ENCODE data around the gene KRTAP5-1. TPM values are rescaled to one million over a fixed set of nuclear protein-coding genes. Genes with fewer than 3 reads are reported as not detected.

The KRTAP5-1 gene
- total RNA-seq, 2 donors from 2014 or later, result not detected

GRCh38 chr11:1567052-1567720 is 17.9 kb downstream of the KRTAP5-1 start:
- Mint-ChIP-seq H3K9me3 (no peaks in the 10 kb centered on the region), H3K4me1 (ENCODE audit: low read depth) (no peaks in the 10 kb centered on the region), H3K4me3 (no peak overlapping the region), H3K27me3 (ENCODE audit: low read depth) (no peaks in the 10 kb centered on the region), H3K36me3 (ENCODE audit: insufficient read depth in 2 of 2) (no peaks in the 10 kb centered on the region), H3K27ac (no peak overlapping the region)
- ATAC-seq (replicated peaks in 1 of 2) (no peak), DNase-seq (no peak)

DNA sequence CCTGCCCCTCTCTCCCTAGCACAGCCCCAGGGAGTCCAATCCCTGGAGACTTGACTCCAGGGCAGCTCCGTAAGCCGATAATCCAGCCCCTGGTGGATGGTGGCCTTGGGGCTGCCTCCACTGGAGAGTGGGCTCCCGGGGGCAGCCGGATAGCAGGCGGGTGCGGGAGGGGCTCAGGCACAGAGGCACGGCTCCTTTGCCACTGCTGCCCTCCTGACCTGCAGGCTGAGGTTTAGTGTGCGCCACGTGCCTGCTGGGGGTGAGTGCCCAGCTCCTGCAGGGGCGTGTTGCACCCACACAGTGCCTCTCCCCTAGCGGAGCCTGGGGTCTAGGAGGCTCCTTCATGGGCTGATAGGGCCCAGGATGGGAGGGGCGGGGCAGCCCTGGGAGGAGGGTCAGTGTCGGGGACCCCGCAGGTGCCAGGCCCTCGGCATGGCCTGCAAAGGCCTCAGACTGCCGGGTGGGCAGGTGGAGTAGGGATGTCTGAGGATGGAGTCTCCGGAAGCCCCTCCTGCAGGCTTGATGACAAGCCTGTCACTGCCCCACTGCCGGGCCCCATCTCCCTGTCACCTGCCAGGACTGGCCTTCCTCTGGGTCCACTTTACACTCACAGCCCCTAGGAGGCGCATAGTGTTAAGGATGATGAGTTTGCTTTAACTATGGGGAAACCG is 18.6 kb downstream of the KRTAP5-1 start:
- no peaks in the 10 kb centered on the region for H3K9me3 Mint-ChIP-seq
- no peak overlapping the region for H3K27ac Mint-ChIP-seq
- DNase-seq (no peak), ATAC-seq (replicated peaks in 1 of 2) (no peak)
- H3K4me3 Mint-ChIP-seq, result no peak overlapping the region
- no peaks in the 10 kb centered on the region for H3K4me1 Mint-ChIP-seq (ENCODE audit: low read depth)
- H3K27me3 Mint-ChIP-seq (ENCODE audit: low read depth), result no peaks in the 10 kb centered on the region
- no peaks in the 10 kb centered on the region for H3K36me3 Mint-ChIP-seq (ENCODE audit: insufficient read depth in 2 of 2)

- Mint-ChIP-seq H3K36me3 (ENCODE audit: insufficient read depth in 2 of 2) (no peaks in the 10 kb centered on the region), H3K4me3 (no peak overlapping the region), H3K27me3 (ENCODE audit: low read depth) (no peaks in the 10 kb centered on the region), H3K27ac (no peak overlapping the region), H3K4me1 (ENCODE audit: low read depth) (no peaks in the 10 kb centered on the region), H3K9me3 (no peaks in the 10 kb centered on the region)
- DNase-seq, result no peak
- no peak for ATAC-seq (replicated peaks in 1 of 2)
Observed at GRCh38 chr11:1565904-1566247, 19.2 kb downstream of the KRTAP5-1 start.

GRCh38 chr11:1565173-1565903 is 19.7 kb downstream of the KRTAP5-1 start:
- Mint-ChIP-seq H3K36me3 (ENCODE audit: insufficient read depth in 2 of 2) (no peaks in the 10 kb centered on the region), H3K9me3 (no peaks in the 10 kb centered on the region), H3K4me3 (no peak overlapping the region), H3K4me1 (ENCODE audit: low read depth) (no peaks in the 10 kb centered on the region), H3K27ac (no peak overlapping the region), H3K27me3 (ENCODE audit: low read depth) (no peaks in the 10 kb centered on the region)
- DNase-seq (no peak), ATAC-seq (replicated peaks in 1 of 2) (no peak)

GRCh38 chr11:1564535-1565172 is 20.4 kb downstream of the KRTAP5-1 start:
- H3K36me3 Mint-ChIP-seq (ENCODE audit: insufficient read depth in 2 of 2), result no peaks in the 10 kb centered on the region
- no peaks in the 10 kb centered on the region for H3K4me1 Mint-ChIP-seq (ENCODE audit: low read depth)
- no peak for DNase-seq
- H3K27ac Mint-ChIP-seq, result no peak overlapping the region
- no peaks in the 10 kb centered on the region for H3K27me3 Mint-ChIP-seq (ENCODE audit: low read depth)
- H3K9me3 Mint-ChIP-seq, result no peaks in the 10 kb centered on the region
- H3K4me3 Mint-ChIP-seq, result no peak overlapping the region
- ATAC-seq (replicated peaks in 1 of 2), result no peak

DNA sequence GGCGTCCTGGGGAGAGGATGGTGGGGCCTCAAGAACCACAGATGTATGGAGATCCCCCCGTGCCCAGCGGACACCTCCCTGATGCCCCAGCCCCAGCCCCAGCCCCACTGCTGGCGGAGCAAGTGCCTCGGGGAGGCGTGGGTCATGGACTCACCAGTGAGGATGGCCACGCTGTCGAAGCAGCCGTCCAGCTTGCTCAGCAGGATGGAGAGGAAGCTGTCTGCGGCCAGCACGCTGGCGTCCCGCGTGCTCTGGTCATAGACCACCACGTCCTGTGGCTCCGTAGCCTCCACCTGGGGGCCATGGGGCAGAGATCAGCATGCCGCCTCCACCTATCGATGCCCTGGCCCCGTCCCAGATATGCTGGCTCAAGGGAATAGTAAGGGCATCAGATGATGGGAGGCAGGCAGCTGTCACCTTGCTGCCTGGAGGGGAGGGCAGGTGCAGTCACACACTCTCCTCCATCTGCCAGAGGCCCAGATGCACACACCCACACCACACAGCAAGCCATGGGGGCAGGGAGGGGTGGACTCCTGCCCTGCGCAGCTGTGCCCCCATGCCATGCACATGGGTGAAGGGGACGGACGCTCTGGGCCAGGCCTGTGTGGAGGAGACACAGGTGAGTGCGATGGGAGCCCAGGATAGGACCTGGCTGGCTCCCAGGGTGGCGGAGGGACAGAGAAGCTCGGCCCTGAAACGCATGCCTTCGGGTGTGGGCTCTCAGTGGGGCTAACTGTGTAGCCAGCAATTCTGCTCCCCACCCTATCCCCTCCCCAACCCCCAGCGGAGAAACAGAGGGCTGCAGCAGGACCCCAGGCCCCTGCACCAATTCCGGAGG is 21.2 kb downstream of the KRTAP5-1 start:
- ATAC-seq (replicated peaks in 1 of 2) (no peak), DNase-seq (no peak)
- Mint-ChIP-seq H3K4me3 (no peak overlapping the region), H3K27ac (no peak overlapping the region), H3K36me3 (ENCODE audit: insufficient read depth in 2 of 2) (no peaks in the 10 kb centered on the region), H3K4me1 (ENCODE audit: low read depth) (no peaks in the 10 kb centered on the region), H3K27me3 (ENCODE audit: low read depth) (no peaks in the 10 kb centered on the region), H3K9me3 (no peaks in the 10 kb centered on the region)

GRCh38 chr11:1563149-1563638 is 21.9 kb downstream of the KRTAP5-1 start:
- Mint-ChIP-seq H3K36me3 (ENCODE audit: insufficient read depth in 2 of 2) (no peaks in the 10 kb centered on the region), H3K4me1 (ENCODE audit: low read depth) (no peaks in the 10 kb centered on the region), H3K27ac (no peak overlapping the region), H3K27me3 (ENCODE audit: low read depth) (no peaks in the 10 kb centered on the region), H3K4me3 (no peak overlapping the region), H3K9me3 (no peaks in the 10 kb centered on the region)
- DNase-seq (no peak), ATAC-seq (replicated peaks in 1 of 2) (no peak)

DNA sequence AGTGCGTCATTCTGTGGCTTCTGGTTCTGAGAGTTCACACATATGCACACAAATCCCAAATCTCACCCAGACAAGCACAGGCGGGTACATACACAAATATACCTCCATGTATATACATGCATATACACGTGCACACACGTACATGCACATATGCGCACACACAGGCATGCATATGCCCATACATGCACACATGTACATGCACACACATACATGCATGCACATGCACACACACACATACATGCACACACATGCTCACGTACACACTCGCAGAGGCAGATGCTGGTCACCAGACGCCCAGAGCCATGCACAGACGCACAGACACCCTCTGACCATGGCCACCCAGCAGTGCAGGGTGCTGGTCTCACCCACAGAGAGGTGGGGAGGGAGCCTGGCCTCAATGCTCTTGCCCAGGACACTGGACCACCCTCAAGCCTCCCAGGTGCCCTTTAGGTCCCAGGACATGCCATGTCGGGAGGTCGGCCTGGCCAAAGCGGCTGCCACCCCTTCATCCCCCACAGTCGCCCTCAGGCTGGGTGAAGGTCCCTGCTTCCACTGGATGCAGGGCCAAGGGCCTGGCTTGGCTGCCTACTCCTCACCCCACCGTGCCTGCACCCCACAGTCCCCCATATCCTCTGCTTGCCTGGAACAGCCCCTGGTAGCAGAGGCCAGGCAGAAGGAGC is 22.5 kb downstream of the KRTAP5-1 start:
- Mint-ChIP-seq H3K27me3 (ENCODE audit: low read depth) (no peaks in the 10 kb centered on the region), H3K27ac (no peak overlapping the region)

GRCh38 chr11:1561955-1562354 is 23.1 kb downstream of the KRTAP5-1 start:
- H3K9me3 Mint-ChIP-seq, result no peaks in the 10 kb centered on the region
- DNase-seq (no peak), ATAC-seq (replicated peaks in 1 of 2) (no peak)
- H3K4me1 Mint-ChIP-seq (ENCODE audit: low read depth), result no peaks in the 10 kb centered on the region
- H3K27me3 Mint-ChIP-seq (ENCODE audit: low read depth), result no peaks in the 10 kb centered on the region
- H3K27ac Mint-ChIP-seq, result no peak overlapping the region
- no peak overlapping the region for H3K4me3 Mint-ChIP-seq
- H3K36me3 Mint-ChIP-seq (ENCODE audit: insufficient read depth in 2 of 2), result no peaks in the 10 kb centered on the region

More for the DNA sequence above, 22.5 kb downstream of the KRTAP5-1 start:
- DNase-seq (no peak), ATAC-seq (replicated peaks in 1 of 2) (no peak)
- Mint-ChIP-seq H3K4me1 (ENCODE audit: low read depth) (no peaks in the 10 kb centered on the region), H3K4me3 (no peak overlapping the region), H3K36me3 (ENCODE audit: insufficient read depth in 2 of 2) (no peaks in the 10 kb centered on the region), H3K9me3 (no peaks in the 10 kb centered on the region)

- Mint-ChIP-seq H3K27me3 (ENCODE audit: low read depth) (no peaks in the 10 kb centered on the region), H3K27ac (no peak overlapping the region), H3K9me3 (no peaks in the 10 kb centered on the region), H3K4me3 (no peak overlapping the region), H3K36me3 (ENCODE audit: insufficient read depth in 2 of 2) (no peaks in the 10 kb centered on the region), H3K4me1 (ENCODE audit: low read depth) (no peaks in the 10 kb centered on the region)
- DNase-seq (no peak), ATAC-seq (replicated peaks in 1 of 2) (no peak)
Observed at GRCh38 chr11:1561266-1561665, 23.8 kb downstream of the KRTAP5-1 start.

- H3K4me3 Mint-ChIP-seq, result no peak overlapping the region
- no peaks in the 10 kb centered on the region for H3K4me1 Mint-ChIP-seq (ENCODE audit: low read depth)
- H3K36me3 Mint-ChIP-seq (ENCODE audit: insufficient read depth in 2 of 2), result no peaks in the 10 kb centered on the region
- no peaks in the 10 kb centered on the region for H3K27me3 Mint-ChIP-seq (ENCODE audit: low read depth)
- ATAC-seq (replicated peaks in 1 of 2) (no peak), DNase-seq (no peak)
- H3K9me3 Mint-ChIP-seq, result no peaks in the 10 kb centered on the region
- H3K27ac Mint-ChIP-seq, result no peak overlapping the region
Observed at GRCh38 chr11:1560649-1561251, 24.3 kb downstream of the KRTAP5-1 start.
